Tibial nerve (tissue), 4 donors: ENCODE results near the gene GPC6. TPM values are rescaled to one million over a fixed set of nuclear protein-coding genes. Genes with fewer than 3 reads are reported as not detected.
A peak's percentile ranks its signal among the peaks of the same experiment; 100 is the strongest.

ENCODE experiments used
- DNase-seq, 2 donors: peaks; one replicate each; pipeline ENCODE4 v3.0.0-alpha.2; 2019; ENCODE audit warnings: low spot score in 2 of 2
- H3K27ac ChIP-seq, 4 donors: fragments of 200-600 bp; sonication (generic) in 3 of 4; one replicate each; pipeline ENCODE4 v1.5.1; 2017 to 2019; ENCODE audit warnings: mild to moderate bottlenecking in 1 of 4
- H3K27me3 ChIP-seq, 2 donors: fragments of 200-600 bp; sonication (generic) in 1 of 2; one replicate each; pipeline versions ENCODE4 v1.5.1 to v1.6.0; 2017 to 2019
- H3K36me3 ChIP-seq, 3 donors: fragments of 200-600 bp; sonication (generic); one replicate each; pipeline ENCODE4 v1.5.1; 2018 to 2019
- H3K4me1 ChIP-seq, 4 donors: fragments of 200-600 bp; sonication (generic) in 3 of 4; one replicate each; pipeline ENCODE4 v1.5.1; 2017 to 2019
- H3K4me3 ChIP-seq, 4 donors: fragments of 200-600 bp; sonication (generic) in 3 of 4; one replicate each; pipeline ENCODE4 v1.5.1; 2017 to 2019; ENCODE audit warnings: mild to moderate bottlenecking in 1 of 4, moderate library complexity in 1 of 4
- H3K9me3 ChIP-seq, 4 donors: fragments of 200-600 bp; sonication (generic) in 3 of 4; one replicate each; pipeline ENCODE4 v1.5.1; 2017 to 2019
- EP300 ChIP-seq, 2 donors: sonication (generic); formaldehyde crosslinking; IDR thresholded peaks; one replicate each; pipeline ENCODE4 v1.6.1; 2017; ENCODE audit warnings: antibody characterized with exemption in 2 of 2, mild to moderate bottlenecking in 1 of 2
- POLR2A ChIP-seq, 2 donors: fragments of 450-650 bp; IDR thresholded peaks; one replicate each; pipeline ENCODE4 v1.6.1; 2017; ENCODE audit warnings: antibody characterized with exemption in 2 of 2, mild to moderate bottlenecking in 2 of 2, moderate library complexity in 2 of 2
- WGBS, 2 donors: methylation state at CpG; one replicate each; pipeline ENCODE4 v1.1.5; 2018; 5-methylcytosine and 5-hydroxymethylcytosine counted together
- total RNA-seq, 4 donors: library from RNA; depleted of rRNA; stranded (reverse); fragments of >200 nt; gene quantifications; one replicate each; pipeline ENCODE4 v1.1.0, GENCODE V29; 2016
- TF ChIP-seq, protein P1 (sequence below), 5 experiments: fragments of 200-600 bp in 3 of 5; fragments of 450-650 bp in 2 of 5; sonication (generic) in 3 of 5; IDR thresholded peaks; one replicate each; pipeline ENCODE4 v1.5.1; 2016 to 2019; ENCODE audit warnings: antibody characterized with exemption in 5 of 5, mild to moderate bottlenecking in 3 of 5, moderate library complexity in 2 of 5

The GPC6 gene
- total RNA-seq, 4 donors from 2014 or later: 21.9 to 39.5 (median 29.8) TPM

DNA sequence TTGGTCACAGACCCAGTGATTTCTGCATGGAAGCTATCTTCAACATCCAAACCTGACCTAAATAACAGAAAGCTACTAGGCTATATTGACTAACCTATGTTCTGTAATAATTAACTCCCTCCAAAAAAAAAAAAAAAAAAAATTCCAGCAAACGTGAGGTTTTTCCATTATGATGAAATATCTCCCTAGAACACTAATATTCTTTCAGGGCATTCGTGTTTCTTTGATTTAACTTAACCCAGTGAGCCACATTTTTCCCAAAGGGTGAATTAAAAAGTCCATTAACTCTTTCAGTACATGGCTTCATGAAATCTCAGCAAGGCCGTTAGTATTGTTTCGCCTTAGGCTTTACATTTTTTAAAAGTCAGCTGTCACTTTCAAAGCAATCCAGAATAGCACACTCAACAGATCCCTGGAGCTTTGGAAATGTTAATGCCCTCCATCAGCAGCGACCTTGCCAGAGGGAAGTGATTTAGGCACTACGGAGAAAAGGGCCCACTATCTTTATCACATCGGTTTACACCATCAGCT, 1077.1 kb downstream of the GPC6 start:
- no peak overlapping the region for H3K4me3 ChIP-seq
- TF ChIP-seq EP300 (IDR thresholded peaks at IDR 0.05) (no peak), POLR2A (IDR thresholded peaks at IDR 0.05) (no peak)
- TF ChIP-seq, protein P1, sequence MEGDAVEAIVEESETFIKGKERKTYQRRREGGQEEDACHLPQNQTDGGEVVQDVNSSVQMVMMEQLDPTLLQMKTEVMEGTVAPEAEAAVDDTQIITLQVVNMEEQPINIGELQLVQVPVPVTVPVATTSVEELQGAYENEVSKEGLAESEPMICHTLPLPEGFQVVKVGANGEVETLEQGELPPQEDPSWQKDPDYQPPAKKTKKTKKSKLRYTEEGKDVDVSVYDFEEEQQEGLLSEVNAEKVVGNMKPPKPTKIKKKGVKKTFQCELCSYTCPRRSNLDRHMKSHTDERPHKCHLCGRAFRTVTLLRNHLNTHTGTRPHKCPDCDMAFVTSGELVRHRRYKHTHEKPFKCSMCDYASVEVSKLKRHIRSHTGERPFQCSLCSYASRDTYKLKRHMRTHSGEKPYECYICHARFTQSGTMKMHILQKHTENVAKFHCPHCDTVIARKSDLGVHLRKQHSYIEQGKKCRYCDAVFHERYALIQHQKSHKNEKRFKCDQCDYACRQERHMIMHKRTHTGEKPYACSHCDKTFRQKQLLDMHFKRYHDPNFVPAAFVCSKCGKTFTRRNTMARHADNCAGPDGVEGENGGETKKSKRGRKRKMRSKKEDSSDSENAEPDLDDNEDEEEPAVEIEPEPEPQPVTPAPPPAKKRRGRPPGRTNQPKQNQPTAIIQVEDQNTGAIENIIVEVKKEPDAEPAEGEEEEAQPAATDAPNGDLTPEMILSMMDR (IDR thresholded peaks at IDR 0.05): no peak
- H3K27me3 ChIP-seq: no peaks in the 10 kb centered on the region
- H3K36me3 ChIP-seq: no peaks in the 10 kb centered on the region
- DNase-seq: no peak
- WGBS, 2 donors: 47 to 50% methylated on average over 7 of the region's 7 CpGs
- peaks cover 0 to 27% (median 3%) of the 10 kb centered on the region in 4 donors for H3K4me1 ChIP-seq
- no peak overlapping the region for H3K27ac ChIP-seq
- H3K9me3 ChIP-seq: no peaks in the 10 kb centered on the region

DNA sequence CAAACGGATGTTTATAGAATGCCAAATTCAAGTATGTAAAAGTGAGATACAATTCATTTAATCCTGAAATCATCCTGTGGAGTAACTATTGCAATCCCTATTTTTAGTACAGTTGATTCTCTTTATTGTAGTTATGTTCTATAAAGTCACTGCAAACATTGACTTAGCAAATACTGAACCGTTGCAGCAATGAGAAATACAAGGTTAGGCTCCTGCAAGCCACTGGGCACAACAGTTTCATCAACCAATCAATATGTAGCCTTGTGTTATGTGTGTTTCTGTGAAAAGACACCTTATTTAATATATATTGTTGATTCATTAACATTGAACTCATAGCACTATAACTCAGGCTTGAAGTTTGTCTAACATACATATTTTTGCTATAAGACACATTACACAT, 1078.4 kb downstream of the GPC6 start:
- WGBS, 2 donors: 42 to 49% methylated on average over 2 of the region's 2 CpGs

DNA sequence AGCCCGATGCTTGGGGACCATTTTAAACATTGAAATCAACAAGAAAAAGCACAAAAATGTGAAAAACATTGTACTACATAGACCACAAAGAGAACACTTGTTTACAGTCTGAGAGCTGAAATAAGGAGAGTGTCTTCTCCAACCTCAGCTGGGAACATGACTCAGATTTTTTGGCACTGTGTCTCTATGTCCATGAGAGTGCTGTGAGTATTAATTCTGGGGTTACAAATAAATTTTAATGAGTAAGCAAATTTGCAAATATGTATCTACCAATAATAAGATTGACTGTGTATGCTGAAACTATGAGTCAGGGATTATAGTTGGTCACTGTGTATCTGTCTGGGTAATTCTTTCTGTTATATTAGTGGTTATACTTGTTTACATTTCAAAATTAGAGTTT, 1078.9 kb downstream of the GPC6 start:
- DNase-seq: peak in 1 of 2 donors; percentile 39
- H3K27ac ChIP-seq: peak overlapping the region in 2 of 4 donors; percentile 18 to 43

More for the DNA sequence above, 1078.4 kb downstream of the GPC6 start:
- H3K27ac ChIP-seq: peak overlapping the region in 1 of 4 donors; percentile 43
- no peak for DNase-seq
- H3K36me3 ChIP-seq: no peaks in the 10 kb centered on the region
- no peaks in the 10 kb centered on the region for H3K27me3 ChIP-seq
- no peak overlapping the region for H3K4me3 ChIP-seq
- H3K4me1 ChIP-seq: peaks cover 0 to 39% (median 3%) of the 10 kb centered on the region in 4 donors
- no peak for TF ChIP-seq EP300 (IDR thresholded peaks at IDR 0.05)
- no peak for TF ChIP-seq POLR2A (IDR thresholded peaks at IDR 0.05)
- TF ChIP-seq, protein P1 (IDR thresholded peaks at IDR 0.05): no peak
- no peaks in the 10 kb centered on the region for H3K9me3 ChIP-seq

DNA sequence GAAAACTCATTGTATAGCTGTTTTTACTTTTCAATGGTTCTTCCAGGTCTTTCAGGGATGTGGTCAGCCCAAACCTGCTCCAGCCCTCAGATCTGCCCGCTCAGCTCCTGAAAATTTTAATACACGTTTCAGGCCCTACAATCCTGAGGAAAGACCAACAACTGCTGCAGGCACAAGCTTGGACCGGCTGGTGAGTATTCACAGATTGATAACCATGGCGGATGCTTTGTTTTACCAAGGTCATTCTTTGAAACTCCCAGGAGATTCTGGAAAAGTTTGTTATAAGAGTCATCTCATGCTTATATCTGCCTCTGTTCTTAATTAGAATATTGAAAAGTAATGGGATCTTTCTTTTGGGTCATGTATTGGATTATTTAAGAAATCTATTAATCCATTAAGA, 1079.3 kb downstream of the GPC6 start:
- peak overlapping the region in 1 of 4 donors; percentile 18 for H3K27ac ChIP-seq
- no peak for DNase-seq
- no peaks in the 10 kb centered on the region for H3K36me3 ChIP-seq
- H3K4me1 ChIP-seq: peaks cover 0 to 47% (median 5%) of the 10 kb centered on the region in 4 donors
- TF ChIP-seq EP300 (IDR thresholded peaks at IDR 0.05) (no peak), POLR2A (IDR thresholded peaks at IDR 0.05) (no peak)
- TF ChIP-seq, protein P1 (IDR thresholded peaks at IDR 0.05): no peak
- no peaks in the 10 kb centered on the region for H3K9me3 ChIP-seq
- 72 to 81% methylated on average over 4 of the region's 4 CpGs for WGBS, 2 donors
- H3K27me3 ChIP-seq: no peaks in the 10 kb centered on the region
- H3K4me3 ChIP-seq: no peak overlapping the region

More for the DNA sequence above, 1078.9 kb downstream of the GPC6 start:
- Histone ChIP-seq H3K4me1 (peaks cover 0 to 43% (median 5%) of the 10 kb centered on the region in 4 donors), H3K4me3 (no peak overlapping the region), H3K36me3 (no peaks in the 10 kb centered on the region), H3K9me3 (no peaks in the 10 kb centered on the region), H3K27me3 (no peaks in the 10 kb centered on the region)
- TF ChIP-seq, protein P1 (IDR thresholded peaks at IDR 0.05): no peak
- TF ChIP-seq EP300 (IDR thresholded peaks at IDR 0.05) (peak in 1 of 2 donors; percentile 6), POLR2A (IDR thresholded peaks at IDR 0.05) (no peak)
- 14 to 18% methylated on average over 1 of the region's 1 CpG for WGBS, 2 donors

DNA sequence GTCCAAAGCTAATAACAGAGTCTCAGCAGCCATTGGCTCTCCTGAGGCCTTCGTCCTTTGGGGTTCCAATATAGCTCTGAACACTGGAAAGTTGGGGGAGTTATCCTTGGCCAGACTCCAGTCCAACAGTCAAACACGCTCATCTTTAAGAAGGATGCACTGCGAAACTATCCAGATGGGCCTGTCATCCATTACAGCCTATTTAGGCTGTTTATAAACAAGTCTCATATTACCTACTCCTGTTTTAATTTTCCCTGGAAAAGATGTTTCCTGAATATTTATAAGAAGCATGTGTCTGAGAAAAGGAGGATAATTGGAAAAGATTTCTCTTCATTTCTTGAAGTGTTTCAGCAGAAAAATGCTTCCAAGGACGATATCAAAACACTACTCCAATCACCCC, 1082.2 kb downstream of the GPC6 start:
- Histone ChIP-seq H3K27ac (peak overlapping the region in 1 of 4 donors; percentile 75), H3K36me3 (no peaks in the 10 kb centered on the region), H3K27me3 (no peaks in the 10 kb centered on the region), H3K4me3 (no peak overlapping the region), H3K4me1 (peaks cover 0 to 61% (median 9%) of the 10 kb centered on the region in 4 donors), H3K9me3 (no peaks in the 10 kb centered on the region)
- no peak for DNase-seq
- TF ChIP-seq EP300 (IDR thresholded peaks at IDR 0.05): no peak
- no peak for TF ChIP-seq POLR2A (IDR thresholded peaks at IDR 0.05)
- TF ChIP-seq, protein P1 (IDR thresholded peaks at IDR 0.05): no peak
- WGBS, 2 donors: 81 to 92% methylated on average over 4 of the region's 4 CpGs
